WI38 (cell line): ENCODE results near the gene MRPL23.

Experiments used
- H3K4me3 ChIP-seq: 2 replicates; pipeline ENCODE4 v1.5.1; 2011; ENCODE audit warnings: low read depth, mild to moderate bottlenecking, control low read depth, low read length
- CTCF ChIP-seq: IDR thresholded peaks from 2 replicates; pipeline ENCODE4 v1.5.1; 2012; ENCODE audit warnings: low read depth, mild to moderate bottlenecking, control low read depth, low read length

Gene MRPL23

GRCh38 chr11:1923201-1923956 is 23.8 kb upstream of the MRPL23 start:
- no peak overlapping the region for H3K4me3 ChIP-seq
- no peak for TF ChIP-seq CTCF

GRCh38 chr11:1924181-1924580 is 23.0 kb upstream of the MRPL23 start:
- TF ChIP-seq CTCF, result no peak
- no peak overlapping the region for H3K4me3 ChIP-seq

GRCh38 chr11:1924646-1925372 is 22.3 kb upstream of the MRPL23 start:
- no peak for TF ChIP-seq CTCF
- no peak overlapping the region for H3K4me3 ChIP-seq

- TF ChIP-seq CTCF, result no peak
- no peak overlapping the region for H3K4me3 ChIP-seq
Measured at GRCh38 chr11:1925373-1926155, 21.6 kb upstream of the MRPL23 start.

- H3K4me3 ChIP-seq, result no peak overlapping the region
- TF ChIP-seq CTCF, result no peak
Measured at GRCh38 chr11:1926156-1927025, 20.7 kb upstream of the MRPL23 start.

- TF ChIP-seq CTCF, result no peak
- no peak overlapping the region for H3K4me3 ChIP-seq
Measured at GRCh38 chr11:1927026-1927847, 19.9 kb upstream of the MRPL23 start.
